NCI-H187 (cell line): Measurements from ENCODE around the gene OR4D9.
"Not testable (repeated sequence)": the region's sequence is repeated elsewhere in the genome, so short reads cannot be mapped to it uniquely, and the experiment has no call there.

ENCODE experiments used
- DNase-seq, 2 experiments: peaks; one replicate each; lab custom pipeline; 2025; lab: John Stamatoyannopoulos, UW

Gene OR4D9

DNA sequence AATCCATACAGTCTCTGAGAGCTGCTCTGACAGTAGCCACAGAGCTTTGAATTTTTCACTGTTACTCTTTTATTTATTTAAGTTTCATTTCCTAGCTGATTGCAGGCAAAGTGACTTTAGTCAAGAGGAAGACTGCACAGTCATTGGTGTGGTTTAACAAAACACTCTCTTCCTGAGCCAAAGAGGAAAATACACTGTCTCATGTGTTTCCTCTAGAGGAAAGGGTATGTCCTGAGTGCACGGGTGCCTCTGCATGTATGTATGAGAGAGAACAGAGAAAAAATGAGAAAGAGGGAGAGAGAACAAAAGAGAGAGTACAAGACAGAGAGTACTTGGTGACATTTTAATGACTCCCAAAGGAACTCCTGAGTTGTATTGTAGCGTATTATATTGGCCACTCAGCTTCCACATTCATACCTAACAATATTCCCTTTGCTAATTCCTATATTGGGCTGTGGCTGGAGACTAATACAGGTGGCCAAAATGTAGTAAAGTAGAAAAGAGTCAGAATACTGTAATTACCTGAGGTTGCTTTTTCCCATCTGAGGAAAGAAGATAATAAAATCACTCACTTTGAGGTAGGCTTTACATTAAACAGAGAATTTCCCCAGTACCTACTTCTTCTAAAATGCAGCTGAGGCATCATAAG lies at the start of gene OR4D9:
Gene OR4D9 (plus strand): TSS at position 599 of the 649 bp plus-strand sequence. CDS start 3,374 bp downstream, outside the sequence.
- no peak for DNase-seq

DNA sequence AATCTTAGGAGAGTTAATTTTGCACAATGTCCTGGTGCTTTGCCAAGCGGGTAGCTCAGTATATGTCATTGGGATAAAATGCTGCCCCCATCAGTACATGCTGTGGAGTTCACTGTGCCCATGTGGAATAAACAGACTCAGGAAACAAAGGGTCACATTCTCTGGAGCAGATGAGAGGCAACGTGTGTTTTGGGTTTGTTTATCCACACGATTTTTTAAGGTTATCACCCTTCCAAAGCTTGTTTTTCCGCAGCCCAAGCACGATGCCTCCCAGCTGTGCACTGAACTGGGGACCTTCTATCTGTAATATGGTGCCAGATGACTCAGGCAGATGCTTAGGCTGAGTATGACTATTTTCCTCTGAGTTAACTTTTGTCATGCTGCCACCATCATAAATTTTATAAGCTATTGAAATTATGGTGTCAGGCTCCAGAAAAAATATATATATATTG lies 48.1 kb upstream of the OR4D9 start:
- DNase-seq = no peak

DNA sequence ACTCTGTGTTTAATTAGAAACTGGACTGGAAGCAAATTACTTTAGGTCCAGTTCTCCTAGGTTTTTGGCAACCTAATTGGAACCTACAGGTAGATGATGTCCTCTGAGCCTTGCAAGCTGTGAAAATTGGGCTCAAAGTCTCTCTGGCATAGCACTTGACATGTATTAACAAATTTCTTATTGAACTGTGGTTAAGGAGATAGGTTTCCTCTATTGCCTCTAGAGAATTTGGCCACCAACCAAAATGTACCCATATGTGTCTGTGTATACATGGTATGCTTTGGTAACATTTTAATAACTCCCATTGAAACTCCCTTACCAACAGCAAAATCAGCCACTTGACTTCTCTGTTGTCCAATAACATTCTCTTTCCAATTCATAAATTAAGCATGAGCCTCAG lies 38.3 kb upstream of the OR4D9 start, which contains the start of gene OR4D10:
Gene OR4D10 (plus strand): TSS at position 301 of the 400 bp plus-strand sequence. CDS start 4,115 bp downstream, outside the sequence.
- DNase-seq = no peak

DNA sequence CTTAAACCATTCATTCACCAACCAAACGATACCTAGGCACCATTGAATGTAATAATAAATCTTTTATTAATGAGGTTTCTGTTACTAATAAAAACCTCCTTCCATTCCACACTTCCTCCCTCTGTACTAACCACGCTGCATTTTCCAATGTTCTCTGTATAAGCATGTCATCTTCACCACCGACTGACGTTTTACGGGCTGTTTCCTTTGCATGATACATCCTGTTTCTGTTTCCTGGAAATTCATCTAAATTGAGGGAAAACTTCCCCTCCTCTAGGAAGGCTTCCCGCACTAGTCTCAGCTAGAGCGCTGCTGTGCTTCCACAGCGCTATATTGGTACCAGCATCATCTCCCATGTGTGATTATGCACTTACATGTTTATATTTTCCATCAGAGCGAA lies 36.2 kb upstream of the OR4D9 start:
- DNase-seq = no peak

DNA sequence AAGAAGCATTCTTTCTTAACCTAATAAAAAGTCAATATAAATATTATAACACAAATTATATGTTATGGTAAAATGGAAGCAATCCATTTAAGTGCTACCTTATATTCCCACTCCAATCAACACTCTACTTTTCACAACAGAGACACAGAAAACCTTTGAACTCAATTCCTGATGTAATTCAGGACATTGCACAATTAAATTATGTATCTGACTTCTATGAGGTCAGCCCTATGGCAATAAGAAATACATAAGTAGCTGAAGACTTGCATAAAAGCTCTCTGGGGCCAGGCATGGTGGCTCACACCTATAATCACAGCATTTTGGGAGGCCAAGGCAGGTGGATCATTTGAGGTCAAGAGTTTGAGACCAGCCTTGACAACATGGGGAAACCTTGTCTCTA lies 31.4 kb upstream of the OR4D9 start:
- DNase-seq = no peak

DNA sequence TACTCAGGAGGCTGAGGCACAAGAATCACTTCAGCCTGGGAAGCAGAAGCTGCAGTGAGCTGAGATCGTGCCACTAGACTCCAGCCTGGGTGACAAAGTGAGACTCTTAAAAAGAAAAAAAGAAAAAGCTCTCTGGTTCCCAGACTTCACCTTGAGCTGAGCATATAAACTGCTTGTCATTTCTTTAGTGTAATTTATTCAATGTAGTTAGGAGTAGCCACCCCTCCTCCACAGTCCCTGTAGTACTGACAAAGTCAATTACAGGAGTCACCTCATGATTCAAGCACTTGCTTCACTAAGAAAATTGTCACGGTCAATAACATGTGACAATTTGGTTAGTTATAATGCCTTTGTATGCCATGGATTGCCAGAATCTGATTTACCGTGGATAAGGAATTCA lies 31.0 kb upstream of the OR4D9 start:
- DNase-seq = no peak

DNA sequence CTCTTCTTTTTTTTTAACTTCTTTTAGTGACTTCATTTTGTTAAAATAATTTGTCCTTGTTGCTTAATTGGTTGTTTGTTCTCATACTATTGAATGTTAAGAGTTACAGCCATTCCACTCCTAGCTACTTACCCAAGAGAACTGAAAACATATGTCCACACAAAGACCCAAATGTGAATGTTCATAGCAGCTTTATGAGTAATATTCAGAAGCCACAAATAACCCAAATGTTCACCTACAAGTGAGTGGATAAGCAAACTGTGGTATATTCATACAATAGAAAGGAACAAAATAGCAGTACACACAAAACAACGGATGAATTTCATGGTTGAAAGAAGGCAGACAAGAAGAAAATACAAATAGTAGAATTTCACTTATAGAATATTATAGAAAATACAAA lies 9.4 kb upstream of the OR4D9 start:
- no peak for DNase-seq

DNA sequence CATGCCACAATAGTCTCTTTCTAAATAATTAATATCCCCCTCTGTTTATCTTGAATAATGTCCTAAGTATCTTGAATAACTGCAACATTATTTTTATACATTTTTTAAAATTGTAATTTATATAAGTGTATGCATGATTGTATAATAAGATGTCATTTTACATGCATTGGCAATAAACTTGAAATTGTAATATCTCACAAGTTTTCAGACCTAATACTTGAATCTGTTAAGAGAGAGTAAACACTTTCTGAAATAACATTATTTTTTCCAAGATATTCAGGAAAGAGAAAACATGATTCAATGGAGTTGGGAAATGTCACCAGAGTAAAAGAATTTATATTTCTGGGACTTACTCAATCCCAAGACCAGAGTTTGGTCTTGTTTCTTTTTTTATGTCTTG lies 8.1 kb upstream of the OR4D9 start, which contains the start of gene OR4D11:
Gene OR4D11 (plus strand): TSS at position 301 of the 400 bp plus-strand sequence. CDS start 0 bp downstream, at position 301.
- DNase-seq = no peak

DNA sequence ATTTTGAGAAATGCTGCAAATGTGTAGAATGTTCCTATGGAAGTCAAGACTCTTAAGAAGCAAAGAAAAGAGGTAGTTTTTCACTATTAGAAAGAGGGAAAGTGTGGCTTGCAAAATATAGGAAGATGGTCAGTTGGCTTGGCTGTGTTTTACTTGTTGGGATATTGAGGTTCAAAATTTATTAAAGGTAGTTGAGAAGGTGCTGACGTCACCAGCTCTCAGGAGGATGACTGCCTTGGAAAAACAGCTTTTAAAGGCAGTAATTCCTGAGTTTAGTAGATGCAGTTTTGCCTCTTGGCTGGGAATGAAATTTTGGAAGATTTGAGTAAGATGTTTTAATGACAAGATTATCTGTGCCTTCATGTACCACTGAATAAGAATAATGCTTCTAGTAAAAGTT lies 336 bp downstream of the OR4D9 start:
- DNase-seq = no peak

DNA sequence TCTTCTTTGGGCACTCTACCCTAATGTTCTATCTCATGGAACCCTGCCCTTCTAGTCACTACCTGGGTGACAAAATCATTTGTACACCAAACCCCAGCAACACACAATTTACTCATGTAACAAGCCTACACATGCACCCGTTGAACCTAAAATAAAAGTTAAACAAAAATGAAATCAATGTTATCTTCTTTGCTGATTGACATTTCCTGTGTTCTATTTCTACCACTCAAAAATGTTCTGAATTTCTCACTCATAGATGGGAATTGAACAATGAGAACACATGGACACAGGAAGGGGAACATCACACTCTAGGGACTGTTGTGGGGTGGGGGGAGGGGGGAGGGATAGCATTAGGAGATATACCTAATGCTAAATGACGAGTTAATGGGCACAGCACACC lies 8.8 kb downstream of the OR4D9 start:
- not testable (repeated sequence) for DNase-seq

DNA sequence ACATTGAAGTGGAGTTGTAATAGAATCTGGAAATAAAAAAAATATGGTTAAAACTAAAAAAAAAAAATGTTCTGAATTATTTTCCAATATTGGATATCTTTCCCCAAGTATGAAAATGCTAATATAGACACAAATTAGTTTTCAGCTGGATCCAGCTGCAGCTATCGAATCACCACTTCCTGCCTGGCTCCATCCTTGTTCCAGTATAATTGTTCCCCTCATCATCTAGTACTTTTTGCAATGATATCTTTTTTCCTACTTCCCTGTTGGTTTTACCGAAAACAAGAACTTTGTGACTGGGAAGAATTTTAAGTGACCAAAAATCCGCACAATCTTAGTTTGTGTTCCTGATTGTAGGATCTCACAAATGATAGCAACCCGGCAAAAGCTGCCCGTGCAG lies 9.4 kb downstream of the OR4D9 start:
- DNase-seq = no peak

DNA sequence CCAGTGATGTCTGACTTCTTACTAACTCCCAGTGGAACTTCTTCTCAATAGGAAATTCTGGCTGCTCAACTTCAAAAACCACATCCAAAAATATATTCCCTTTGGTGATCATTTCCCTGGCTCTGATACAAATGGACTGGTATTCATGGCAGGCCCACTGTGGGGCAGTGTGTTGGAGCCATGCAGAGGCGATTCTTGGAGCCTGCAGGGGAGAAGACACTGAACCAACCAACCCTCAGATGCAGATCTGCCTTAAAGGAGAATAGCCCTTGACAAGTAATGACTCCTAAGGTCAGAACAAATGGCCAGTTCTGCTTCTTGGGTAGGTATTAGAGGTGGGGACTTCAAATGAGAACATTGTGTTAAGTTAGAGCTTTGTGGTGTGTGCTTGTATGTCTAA lies 12.2 kb downstream of the OR4D9 start:
- no peak for DNase-seq

DNA sequence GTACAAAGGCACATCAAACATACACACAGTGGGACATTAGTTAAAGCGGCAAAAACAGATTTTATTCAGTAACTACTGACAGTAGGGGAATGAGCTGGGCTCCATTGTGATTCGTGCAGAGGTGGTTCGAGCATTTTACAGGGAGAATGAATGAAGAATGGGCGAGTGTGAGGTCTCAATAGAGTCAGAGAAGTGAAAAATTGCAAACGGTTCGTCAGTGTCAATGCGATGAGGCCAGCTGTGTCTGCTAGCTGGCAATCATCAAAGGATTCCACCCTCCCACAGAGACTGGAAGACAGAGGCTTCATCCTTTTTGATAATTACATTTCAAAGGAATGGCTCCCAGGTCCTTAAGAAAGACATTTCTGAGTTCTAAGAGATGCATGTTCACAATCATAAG lies 17.4 kb downstream of the OR4D9 start:
- DNase-seq = no peak

DNA sequence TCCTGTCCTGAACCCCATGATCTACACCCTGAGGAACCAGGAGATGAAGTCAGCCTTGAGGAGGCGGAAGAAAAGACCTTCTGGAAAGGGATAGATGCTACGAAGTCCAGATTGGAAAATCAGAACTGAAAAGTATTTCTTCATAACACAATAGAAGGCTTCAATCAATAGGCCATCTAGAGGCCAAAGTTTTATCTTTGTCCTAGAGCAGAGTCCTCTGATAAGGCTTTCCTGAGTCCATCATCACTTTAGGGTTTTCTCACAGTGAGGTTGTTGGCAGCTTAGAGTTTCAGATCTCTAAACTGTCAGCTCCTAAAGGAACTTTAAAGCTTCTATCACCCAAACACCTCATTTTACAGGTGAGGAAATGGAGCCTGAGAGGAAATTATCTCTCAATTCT lies 21.3 kb downstream of the OR4D9 start:
- no peak for DNase-seq

DNA sequence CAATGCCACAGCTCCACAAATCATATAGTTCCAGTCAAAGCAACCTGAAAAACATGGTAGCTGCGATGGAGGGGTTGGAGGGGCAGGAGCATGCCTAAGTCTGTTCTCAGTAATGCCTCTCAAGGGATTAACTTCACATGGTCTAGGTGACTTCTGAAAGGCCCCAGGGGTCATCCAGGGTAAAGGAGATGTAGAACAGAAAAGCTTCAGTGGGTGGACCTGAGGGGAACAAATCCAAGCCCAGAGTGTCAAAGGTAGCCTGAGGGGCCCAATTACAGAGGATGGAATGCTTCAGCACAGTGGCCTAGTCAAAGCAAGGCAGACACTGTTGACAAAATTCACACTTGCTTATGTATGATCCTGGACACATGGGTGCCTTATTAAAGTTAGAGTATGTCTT lies 23.3 kb downstream of the OR4D9 start:
- DNase-seq = no peak

DNA sequence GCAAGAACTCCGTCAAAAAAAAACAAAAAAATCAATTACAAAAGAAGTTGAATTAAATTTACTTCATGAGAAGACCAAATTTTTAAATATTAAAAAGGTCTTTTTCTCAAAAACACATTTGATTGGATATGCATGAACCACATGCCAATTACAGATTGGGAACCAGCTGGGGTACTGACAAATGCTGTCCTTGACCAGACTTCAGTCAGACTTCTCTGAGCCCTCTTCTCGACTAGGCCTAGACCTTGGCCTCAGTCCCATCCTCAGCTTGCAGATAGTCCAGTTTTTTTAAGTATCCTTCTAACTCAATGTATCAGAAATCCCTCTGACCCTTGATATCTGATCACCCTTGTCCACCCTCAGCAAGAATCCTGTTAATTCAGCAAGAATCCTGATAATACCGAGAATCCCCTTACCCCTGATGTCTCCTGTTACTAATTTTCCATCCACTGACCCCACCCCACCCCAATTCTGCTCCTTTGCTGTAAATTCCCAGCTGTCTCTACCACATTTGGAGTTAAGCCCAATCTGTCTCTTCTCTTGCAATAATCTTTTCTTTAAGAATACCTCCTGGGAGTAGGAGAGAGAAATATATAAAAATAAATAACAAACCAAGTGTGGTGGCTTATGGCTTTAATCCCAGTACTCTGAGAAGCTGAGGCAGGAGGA lies 30.9 kb downstream of the OR4D9 start:
- DNase-seq = no peak

DNA sequence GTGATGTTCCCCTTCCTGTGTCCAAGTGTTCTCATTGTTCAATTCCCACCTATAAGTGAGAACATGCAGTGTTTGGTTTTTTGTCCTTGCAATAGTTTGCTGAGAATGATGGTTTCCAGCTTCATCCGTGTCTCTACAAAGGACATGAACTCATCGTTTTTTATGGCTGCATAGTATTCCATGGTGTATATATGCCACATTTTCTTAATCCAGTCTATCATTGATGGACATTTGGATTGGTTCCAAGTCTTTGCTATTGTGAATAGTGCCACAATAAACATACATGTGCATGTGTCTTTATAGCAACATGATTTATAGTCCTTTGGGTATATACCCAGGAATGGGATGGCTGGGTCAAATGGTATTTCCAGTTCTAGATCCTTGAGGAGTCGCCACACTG lies 32.4 kb downstream of the OR4D9 start:
- not testable (repeated sequence) for DNase-seq

DNA sequence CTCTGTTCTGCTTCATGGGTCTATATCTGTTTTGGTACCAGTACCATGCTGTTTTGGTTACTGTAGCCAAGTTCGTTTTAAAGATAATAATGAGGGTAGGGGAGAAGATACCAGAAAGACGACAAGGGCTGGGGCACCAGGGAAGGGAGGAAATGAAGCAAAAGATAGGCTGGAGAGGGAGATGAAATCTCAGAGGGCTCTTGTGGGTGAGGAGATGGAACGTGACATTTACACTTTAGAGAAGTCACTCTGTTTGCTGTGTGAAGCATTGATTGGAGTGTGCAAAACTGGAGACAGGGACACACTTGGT lies 33.5 kb downstream of the OR4D9 start:
- DNase-seq = no peak

DNA sequence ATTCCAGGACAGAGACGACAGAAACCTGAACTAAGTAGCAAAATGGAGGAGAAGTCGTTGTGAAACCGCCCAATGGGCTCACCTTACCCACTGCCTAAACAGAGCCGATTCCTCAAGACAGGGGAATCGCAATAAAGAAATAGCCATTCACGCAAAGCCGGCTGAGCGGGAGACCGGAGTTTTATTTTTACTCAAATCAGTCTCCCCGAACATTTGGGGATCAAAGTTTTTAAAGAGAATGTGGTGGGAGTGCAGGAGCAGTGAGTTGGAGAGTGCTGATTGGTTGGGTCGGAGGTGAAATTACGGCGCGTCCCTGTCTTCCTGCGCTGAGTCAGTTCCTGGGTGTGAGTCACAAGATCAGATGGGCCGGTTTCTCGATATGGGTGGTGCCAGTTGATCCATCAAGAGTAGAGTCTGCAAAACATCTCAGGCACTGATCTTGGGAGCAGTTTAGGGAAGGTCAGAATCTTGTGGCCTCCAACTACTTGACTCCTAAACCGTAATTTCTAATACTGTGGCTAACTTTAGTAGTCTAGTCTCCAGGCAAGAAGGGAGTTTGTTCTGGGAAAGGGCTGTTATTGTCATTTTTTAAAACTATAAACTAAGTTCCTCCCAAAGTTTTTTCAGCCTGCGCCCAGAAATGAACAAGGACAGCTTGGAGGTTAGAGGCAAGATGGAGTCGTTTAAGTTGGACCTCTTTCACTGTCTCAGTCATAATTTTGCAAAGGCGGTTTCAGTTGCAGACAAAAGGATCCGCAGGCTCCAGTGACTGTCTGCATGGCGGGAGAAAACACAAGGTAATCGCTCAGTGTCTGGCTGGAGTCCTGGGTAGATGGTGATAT lies 34.1 kb downstream of the OR4D9 start:
- DNase-seq = no peak

DNA sequence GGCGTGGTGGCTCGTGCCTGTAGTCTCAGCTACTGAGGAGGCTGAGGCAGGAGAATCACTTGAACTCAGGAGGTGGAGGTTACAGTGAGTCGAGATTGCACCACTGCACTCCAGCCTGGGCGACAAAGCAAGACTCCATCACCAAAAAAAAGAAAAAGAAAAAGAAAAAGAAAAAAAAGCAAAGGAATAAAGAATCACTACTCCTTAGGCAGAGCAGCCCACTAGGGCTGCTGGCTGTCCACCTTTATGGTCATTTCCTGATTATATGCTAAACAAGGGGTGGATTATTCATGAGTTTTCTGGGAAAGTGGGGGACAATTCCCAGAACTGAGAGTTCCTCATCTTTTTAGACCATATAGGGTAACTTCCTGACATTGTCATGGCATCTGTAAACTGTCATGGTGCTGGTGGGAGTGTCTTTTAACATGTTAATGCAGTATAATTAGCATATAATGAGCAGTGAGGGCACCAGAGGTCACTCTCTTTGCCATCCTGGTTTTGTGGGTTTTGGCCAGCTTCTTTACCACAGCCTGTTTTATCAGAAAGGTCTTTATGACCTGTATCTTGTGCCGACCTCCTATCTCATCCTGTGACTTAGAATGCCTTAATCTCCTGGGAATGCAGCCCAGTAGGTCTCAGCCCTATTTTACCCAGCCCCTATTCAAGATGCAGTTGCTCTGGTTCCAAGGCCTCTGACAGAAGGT lies 36.4 kb downstream of the OR4D9 start:
- not testable (repeated sequence) for DNase-seq

DNA sequence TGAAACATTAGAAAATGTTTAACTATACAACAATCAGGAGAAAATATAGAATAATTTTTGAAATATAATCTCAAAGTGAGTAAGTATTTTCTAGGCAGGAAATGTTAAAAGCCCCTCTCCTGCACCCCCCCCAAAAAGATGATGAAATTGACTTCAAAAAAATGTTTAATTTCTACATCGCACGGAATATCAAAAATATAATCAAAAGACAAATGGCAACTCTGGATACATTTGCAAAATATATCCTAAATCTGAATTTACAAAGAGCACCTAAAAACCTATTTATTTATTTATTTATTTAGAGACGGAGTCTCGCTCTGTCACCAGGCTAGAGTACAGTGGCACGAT lies 36.9 kb downstream of the OR4D9 start:
- no peak for DNase-seq

DNA sequence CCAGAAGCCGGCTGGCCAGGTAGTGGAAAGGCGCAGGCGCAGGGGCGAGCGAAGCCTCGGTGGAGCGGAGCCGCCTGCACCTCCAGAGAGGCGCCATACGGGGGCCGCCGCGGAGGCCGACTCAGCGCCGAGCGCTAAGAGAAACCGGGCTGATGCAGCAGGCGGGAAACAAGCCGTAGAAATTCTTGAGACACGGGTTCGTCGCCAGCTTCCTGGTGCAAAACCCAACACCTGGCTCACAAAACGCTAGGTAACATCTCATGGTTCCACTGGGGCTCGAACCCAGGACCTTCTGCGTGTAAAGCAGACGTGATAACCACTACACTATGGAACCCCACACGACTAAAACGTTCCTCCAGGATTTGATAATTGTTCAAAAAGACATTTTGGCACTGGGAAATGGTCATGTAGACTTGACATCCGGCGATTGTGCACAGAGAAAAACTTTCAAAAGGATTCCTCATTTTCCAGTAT lies 39.1 kb downstream of the OR4D9 start:
- peak; percentile 95 to 97 for DNase-seq
